NB4 (cell line): ENCODE measurements around the gene AGBL1.

ENCODE experiments used
- DNase-seq: peaks from one replicate; pipeline ENCODE4 v3.0.0; 2010; ENCODE audit warnings: low read depth
- H3K4me3 ChIP-seq: one replicate; pipeline ENCODE4 v1.5.1; 2011; ENCODE audit warnings: mild to moderate bottlenecking, low read depth, low read length, moderate library complexity
- CTCF ChIP-seq: IDR thresholded peaks from one replicate; pipeline ENCODE4 v1.5.1; 2012; ENCODE audit warnings: low read depth, low read length
- MAX ChIP-seq: IDR thresholded peaks from 2 replicates; pipeline ENCODE4 v1.6.1; 2011; ENCODE audit warnings: low read depth, low read length
- MYC ChIP-seq: IDR thresholded peaks from 2 replicates; pipeline ENCODE4 v1.6.1; 2011; ENCODE audit warnings: low read depth, low read length
- POLR2A ChIP-seq: IDR thresholded peaks from 2 replicates; pipeline ENCODE4 v1.6.1; 2011; ENCODE audit warnings: mild to moderate bottlenecking; ENCODE audit not compliant: insufficient read length; ENCODE audit errors: extremely low read depth

Gene AGBL1

GRCh38 chr15:86556396-86557017 is 476.8 kb downstream of the AGBL1 start:
- H3K4me3 ChIP-seq: no peak overlapping the region
- TF ChIP-seq MAX (no peak), CTCF (no peak), POLR2A (no peak), MYC (no peak)
- no peak for DNase-seq

GRCh38 chr15:86557018-86557550 is 477.4 kb downstream of the AGBL1 start:
- DNase-seq: no peak
- no peak for TF ChIP-seq CTCF
- no peak for TF ChIP-seq MYC
- no peak for TF ChIP-seq MAX
- no peak for TF ChIP-seq POLR2A
- no peak overlapping the region for H3K4me3 ChIP-seq

- no peak for TF ChIP-seq POLR2A
- no peak for TF ChIP-seq CTCF
- TF ChIP-seq MAX: no peak
- no peak for TF ChIP-seq MYC
- no peak for DNase-seq
- no peak overlapping the region for H3K4me3 ChIP-seq
Observed at GRCh38 chr15:86558252-86558651, 478.6 kb downstream of the AGBL1 start.

- DNase-seq: no peak
- TF ChIP-seq MYC (no peak), POLR2A (no peak), MAX (no peak), CTCF (no peak)
- no peak overlapping the region for H3K4me3 ChIP-seq
Observed at GRCh38 chr15:86558686-86559085, 479.0 kb downstream of the AGBL1 start.

- H3K4me3 ChIP-seq: no peak overlapping the region
- DNase-seq: no peak
- TF ChIP-seq CTCF: no peak
- TF ChIP-seq MYC: no peak
- no peak for TF ChIP-seq POLR2A
- no peak for TF ChIP-seq MAX
Observed at GRCh38 chr15:86568378-86568777, 488.7 kb downstream of the AGBL1 start.

- no peak for DNase-seq
- TF ChIP-seq MYC: no peak
- TF ChIP-seq MAX: no peak
- TF ChIP-seq POLR2A: no peak
Observed at GRCh38 chr15:86570738-86571137, 491.1 kb downstream of the AGBL1 start.

More at GRCh38 chr15:86570738-86571137, 491.1 kb downstream of the AGBL1 start:
- H3K4me3 ChIP-seq: no peak overlapping the region
